Measurements from ENCODE around the gene GATD1.

The GATD1 gene

GRCh38 chr11:777288-778255 lies at the start of gene GATD1:
Gene GATD1, minus strand, starts transcription at chr11:777487. Its CDS starts 25 bp downstream, at chr11:777462.
- in situ Hi-C loops (cut with MboI; ENCODE audit: low sequenced_read_pairs): no loop called here

DNA sequence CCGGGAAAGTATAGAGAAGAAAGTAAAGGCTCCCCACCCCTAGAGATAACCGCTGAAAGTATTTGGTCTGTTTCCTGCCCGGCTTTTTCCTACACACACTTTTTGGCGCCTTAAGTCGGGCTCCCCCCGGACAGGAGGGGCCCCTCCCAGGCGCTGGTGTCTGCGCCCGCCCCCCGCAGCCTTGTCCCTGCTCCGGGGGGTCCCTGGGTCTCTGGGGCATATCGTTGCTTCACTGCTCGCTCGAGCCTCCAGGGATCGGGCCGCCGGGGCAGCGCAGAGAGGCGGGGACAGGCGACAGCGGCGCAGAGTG lies 49.5 kb upstream of the GATD1 start:
- in situ Hi-C loops (cut with MboI; ENCODE audit: low sequenced_read_pairs): no loop called here

DNA sequence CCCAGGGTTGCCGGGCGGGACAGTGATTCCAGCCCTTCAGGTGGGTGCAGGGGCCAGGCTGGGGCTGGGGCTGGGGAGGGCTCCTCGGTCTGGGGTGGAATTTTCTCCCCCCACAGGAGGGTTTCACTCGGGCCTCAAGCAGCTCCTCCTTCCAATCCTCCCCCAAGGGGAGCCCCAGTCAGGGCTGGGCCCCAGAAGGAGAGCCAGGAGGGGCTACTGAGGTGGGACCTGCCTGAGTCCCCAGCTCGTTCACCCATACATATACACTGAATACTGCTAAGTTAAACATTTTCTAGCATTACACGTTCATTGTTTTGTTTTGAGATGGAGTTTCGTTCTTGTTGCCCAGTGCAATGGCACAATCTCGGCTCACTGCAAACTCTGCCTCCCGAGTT lies 48.9 kb upstream of the GATD1 start:
- in situ Hi-C loops (cut with MboI; ENCODE audit: low sequenced_read_pairs): no loop called here

DNA sequence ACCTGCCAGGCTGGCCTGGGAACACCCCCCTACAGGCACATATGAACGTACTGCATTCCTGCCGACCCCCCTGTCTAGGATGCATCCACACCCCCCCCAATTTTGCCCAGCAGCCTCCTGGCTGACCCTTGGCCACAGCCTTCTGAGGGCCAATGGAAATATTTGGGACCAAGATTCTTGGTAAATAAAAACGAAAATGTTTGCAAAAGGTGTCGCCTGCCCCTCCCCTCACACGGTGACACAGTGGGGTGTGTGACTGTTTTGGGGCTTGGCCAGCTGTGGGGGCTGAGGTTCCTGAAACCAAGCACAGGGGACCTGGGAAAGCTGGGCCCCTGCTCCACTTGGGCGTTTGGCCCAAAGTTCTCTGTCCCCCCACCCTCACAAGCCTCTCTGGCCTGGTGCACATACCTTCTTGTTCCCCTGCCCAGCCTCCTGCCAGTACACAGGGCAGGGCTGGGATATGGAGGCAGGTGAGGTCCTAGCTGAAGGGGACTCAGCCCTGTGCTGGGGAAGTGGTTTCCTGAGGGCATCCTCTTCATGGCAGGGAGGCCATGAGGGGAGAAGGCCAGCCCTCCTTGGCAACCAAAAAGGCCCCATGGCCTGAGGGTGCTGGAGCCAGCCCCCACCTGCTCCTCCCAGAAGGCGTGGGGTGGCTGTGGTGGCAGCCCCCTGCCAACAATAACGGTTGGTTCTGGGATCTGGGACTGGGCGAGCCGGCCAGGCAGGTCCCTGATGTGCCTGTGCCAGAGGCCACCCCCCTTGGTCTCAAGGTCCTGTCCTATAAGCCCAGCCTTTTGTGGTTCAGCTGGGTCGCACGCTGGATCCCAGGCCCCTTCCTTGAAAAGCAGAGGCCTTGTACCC lies 48.3 kb upstream of the GATD1 start:
- in situ Hi-C loops (cut with MboI; ENCODE audit: low sequenced_read_pairs): no loop called here

- in situ Hi-C loops (cut with MboI; ENCODE audit: low sequenced_read_pairs): no loop called here
These were observed 47.7 kb upstream of the GATD1 start for GRCh38 chr11:824942-825341.

- in situ Hi-C loops (cut with MboI; ENCODE audit: low sequenced_read_pairs): no loop called here
These were observed 47.1 kb upstream of the GATD1 start for GRCh38 chr11:824292-824880.

DNA sequence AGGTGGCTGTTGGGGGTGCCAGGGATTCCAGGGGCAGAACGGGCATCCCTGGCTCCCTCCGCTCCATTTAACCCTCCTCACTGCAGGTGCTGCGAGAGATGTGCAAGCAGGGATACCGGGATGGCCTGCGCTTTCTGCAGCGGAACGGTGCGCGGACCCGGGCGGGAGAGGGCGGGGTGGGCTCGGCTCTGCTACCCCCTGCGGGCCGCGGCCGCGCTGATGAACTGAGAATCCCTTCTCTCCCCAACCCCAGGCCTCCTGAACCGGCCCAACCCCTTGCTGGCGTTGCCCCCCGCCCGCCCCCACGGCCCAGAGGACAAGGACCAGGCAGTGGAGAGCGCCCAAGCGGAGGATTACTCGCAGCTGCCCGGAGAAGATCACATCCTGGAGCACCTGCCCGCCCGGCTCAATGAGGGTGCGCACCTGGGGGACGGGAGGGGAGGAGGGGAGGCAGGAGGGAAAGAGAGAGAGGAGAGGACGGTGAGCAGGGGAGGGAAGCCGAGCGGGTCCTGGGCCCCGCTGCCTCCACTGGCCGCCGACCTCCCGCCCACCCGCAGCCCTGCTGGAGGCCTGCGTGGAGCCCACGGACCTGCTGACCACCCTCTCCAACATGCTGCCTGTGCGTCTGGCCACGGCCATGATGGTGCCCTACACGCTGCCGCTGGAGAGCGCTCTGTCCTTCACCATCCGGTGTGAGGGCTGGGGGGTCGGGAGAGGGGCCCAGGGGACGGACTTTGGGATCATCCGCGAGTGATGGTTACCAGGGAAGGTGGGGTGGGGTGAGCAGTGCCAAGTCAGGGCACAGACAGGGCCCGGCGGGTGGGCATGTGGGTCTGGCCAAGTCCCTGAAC lies 46.4 kb upstream of the GATD1 start:
- in situ Hi-C loops (cut with MboI; ENCODE audit: low sequenced_read_pairs): no loop called here

GRCh38 chr11:821512-822371 lies 44.5 kb upstream of the GATD1 start:
- in situ Hi-C loops (cut with MboI; ENCODE audit: low sequenced_read_pairs): no loop called here

- in situ Hi-C loops (cut with MboI; ENCODE audit: low sequenced_read_pairs): no loop called here
These were observed 43.6 kb upstream of the GATD1 start for GRCh38 chr11:820655-821511.

GRCh38 chr11:819943-820649 lies 42.8 kb upstream of the GATD1 start:
- in situ Hi-C loops (cut with MboI; ENCODE audit: low sequenced_read_pairs): no loop called here

DNA sequence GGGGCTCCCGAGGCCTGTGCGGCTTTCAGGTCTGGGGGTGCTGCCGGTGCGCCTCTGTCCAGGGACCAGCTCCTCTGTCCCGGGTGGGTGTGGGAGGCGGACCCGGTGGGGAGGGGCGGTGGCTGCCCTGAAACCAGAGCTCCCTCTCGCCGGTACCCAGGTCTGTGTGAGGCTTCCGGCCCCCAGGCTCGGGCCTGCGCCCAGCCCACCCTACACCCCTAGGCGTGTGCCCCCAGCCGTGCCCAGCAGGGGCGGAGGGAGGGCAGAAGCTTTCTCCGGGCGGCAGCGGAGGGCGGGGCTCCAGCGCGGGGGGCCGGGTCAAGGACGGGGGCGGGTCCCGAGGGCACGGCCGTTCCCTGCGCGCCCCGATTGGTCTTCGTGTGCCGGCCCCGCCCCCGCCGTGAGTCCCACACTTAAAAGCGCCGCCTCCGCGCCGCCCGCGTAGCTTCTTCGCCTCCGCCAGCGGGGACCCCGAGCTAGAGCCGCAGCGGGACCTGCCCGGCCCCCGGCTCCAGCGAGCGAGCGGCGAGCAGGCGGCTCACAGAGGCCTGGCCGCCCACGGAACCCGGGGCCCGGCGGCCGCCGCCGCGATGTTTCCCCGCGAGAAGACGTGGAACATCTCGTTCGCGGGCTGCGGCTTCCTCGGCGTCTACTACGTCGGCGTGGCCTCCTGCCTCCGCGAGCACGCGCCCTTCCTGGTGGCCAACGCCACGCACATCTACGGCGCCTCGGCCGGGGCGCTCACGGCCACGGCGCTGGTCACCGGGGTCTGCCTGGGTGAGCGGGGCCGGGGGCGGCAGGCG lies 42.0 kb upstream of the GATD1 start:
- in situ Hi-C loops (cut with MboI; ENCODE audit: low sequenced_read_pairs): no loop called here

DNA sequence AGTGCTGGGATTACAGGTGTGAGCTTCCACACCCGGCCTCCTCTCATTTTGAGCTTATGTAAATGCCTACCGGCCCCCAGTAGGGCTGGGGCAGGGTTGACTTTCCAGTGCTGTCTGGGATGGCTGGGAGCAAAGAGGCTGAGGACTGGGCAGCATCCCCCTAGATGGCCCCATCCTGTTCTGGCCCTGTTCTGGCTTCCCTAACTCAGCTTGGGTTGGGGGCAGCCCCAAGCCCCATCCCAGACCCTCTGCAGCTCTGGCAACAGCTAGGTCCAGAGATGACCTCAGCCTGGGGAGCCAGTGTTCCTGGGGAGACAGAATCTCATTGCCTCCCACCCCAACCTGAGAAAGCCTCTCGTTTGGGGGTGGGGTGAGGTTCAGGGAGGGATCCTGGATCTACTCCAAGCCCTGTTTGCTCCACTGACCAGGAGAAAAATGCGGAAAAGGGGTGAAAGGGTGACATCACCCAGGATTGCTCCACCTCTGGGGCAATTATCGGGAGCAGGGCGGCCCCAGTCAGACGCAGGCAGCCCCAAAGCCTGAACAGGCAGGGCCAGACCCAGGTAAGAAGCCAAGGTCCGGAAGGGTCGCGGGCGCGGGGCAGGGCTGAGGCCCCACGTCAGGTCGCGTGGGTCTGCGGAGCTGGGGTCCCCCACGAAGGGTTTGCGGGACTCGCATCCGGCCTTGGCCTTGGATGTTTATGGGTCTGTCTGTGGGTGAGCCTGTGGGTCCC lies 41.3 kb upstream of the GATD1 start, which contains the start of gene PNPLA2:
TSS of gene PNPLA2 (plus strand) at position 519 of the 733 bp plus-strand sequence. CDS start 805 bp downstream, outside the sequence.
- in situ Hi-C loops (cut with MboI; ENCODE audit: low sequenced_read_pairs): no loop called here

DNA sequence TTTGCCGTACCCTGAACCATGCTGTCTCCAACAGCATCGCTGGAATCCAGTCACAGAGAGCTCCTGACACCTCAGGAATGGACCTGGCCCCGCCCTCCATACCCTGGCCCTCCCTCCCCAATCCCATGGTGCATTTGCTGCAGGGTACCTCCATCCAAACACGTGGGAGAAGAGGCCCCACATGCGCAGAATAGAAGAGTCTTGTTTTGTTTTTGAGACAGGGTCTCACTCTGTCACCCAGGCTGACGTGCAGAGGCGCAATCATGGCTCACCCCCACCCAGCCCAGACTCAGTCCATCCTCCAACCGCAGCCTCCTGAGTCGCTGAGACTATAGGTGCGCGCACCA lies 39.1 kb upstream of the GATD1 start:
- in situ Hi-C loops (cut with MboI; ENCODE audit: low sequenced_read_pairs): no loop called here

DNA sequence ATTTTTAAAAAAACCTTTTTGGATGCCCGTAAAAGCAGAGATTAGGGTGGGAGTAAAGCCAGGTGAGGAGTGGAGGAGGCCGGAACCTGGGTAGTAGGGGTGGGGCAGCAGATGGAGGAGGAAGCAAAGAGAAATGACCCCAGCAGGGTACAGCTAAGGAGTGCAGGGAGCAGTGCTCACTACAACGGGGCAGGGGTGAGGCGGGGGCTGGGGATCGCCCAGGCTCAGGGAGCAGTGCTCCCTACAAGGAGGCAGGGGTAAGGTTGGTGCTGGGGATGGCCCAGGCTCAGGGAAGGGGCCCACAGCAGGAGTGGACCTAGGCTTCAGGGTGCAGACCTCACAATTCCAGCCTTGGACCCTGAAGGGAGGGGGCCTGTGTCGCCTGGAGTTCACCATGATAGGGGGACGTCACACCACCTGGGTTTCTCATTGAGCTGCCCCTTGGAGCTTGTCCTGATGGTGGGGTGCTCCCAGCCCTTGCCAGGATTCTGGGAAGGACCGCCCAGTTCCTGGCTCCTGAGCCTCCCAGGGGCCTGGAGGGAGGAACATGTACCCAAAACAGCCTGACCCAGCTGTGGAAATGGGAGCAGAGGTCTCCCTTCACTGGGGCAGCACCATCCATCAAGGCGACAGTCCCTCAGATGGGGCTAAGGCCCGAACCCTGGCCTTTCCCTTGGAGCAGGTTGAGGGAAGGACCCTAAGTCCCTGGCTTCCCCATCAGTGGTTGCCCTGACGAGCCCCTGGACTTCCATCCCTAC lies 38.6 kb upstream of the GATD1 start:
- in situ Hi-C loops (cut with MboI; ENCODE audit: low sequenced_read_pairs): no loop called here

DNA sequence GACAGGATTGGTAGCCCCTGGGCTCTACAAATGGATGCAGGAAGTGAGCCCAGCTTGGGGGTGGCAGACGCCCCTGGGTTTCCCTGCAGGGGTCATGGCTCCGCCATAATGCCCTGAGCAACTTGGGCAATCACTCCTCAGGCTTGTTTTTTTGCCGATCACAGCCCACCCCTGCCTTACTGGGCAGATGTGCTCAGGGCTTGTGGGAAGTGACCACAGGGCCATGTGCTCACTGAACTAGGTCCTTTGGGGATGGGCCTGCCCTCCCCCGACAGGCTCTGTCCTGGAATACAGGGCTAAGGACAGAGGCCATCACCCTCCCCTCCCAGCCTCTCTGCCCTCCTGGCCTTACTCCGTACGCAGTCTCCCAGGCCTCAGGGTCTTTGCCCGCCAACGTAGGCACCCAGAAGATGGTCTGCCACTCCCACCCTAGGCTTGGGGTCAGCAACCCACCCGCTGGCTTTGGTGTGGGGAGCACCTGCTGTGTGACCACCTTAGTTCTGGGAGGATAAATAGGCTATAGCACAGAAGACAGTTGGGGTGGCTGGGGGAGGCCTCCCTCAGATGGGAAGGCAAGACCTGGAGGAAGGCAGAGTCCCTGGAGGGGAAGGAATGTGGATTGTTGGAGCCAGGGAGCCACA lies 36.3 kb upstream of the GATD1 start:
- in situ Hi-C loops (cut with MboI; ENCODE audit: low sequenced_read_pairs): no loop called here
